Activated naive CD4-positive, alpha-beta T cell treated with Interleukin-2 at 50 U/mL for 16 hours (primary cell): ENCODE results near the gene DIAPH2.
"Not testable (repeated sequence)": the region's sequence is repeated elsewhere in the genome, so short reads cannot be mapped to it uniquely, and the experiment has no call there.

Source experiments
- DNase-seq: peaks from one replicate; pipeline ENCODE4 v3.0.0-alpha.2; 2020

Gene DIAPH2

DNA sequence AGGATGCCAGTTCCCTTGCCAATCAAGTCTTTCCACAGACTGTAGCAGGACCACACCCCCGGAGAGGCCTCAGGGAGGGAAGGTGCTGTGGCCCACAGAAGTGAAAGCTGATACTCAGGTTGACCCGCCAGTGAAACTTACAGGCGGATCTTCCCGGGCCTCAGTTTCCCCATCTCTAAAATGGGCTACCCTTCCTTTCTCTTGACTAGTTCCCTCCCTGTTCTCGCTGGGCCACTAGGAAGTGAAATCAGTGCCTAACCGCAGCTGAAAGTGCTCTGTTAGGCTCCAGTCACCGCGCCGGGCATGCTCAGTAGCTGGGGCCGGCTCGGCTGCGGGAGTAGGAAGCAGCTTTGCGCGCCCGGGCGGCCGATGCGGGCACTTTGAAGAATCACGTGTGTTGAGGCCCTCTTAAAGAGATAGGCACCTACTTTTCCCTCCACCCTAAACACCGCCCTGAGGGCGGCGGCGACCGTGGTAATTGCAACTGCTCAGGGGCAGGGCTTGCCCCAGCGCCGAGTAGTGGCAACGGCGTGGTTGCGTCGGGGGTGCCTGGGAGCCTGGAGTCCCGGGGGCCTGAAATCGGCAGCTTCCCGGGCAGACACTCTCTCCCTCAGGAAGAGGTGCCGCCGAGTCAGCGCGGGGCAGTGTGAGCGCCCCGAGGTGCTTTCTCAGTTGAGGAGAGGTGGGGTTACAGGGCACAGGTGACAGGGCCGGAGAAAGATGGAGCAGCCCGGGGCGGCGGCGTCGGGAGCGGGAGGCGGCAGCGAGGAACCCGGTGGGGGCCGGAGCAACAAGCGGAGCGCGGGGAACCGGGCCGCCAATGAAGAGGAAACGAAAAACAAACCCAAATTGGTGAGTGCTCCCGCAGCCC lies at the start of gene DIAPH2:
DIAPH2 (plus strand) TSS at position 504 of the 871 bp plus-strand sequence.
- peak; percentile 77 for DNase-seq

- no peak for DNase-seq
Observed at GRCh38 chrX:96650023-96650422, 34.6 kb upstream of the DIAPH2 start.

GRCh38 chrX:96655947-96656623 lies 28.6 kb upstream of the DIAPH2 start:
- DNase-seq = no peak

- DNase-seq = no peak
Observed at GRCh38 chrX:96682516-96682915, 2.1 kb upstream of the DIAPH2 start.

- DNase-seq = no peak
Observed at GRCh38 chrX:96683997-96684338, 674 bp upstream of the DIAPH2 start.

- peak; percentile 54 for DNase-seq
Observed at GRCh38 chrX:96685210-96686099, 813 bp downstream of the DIAPH2 start.

DNA sequence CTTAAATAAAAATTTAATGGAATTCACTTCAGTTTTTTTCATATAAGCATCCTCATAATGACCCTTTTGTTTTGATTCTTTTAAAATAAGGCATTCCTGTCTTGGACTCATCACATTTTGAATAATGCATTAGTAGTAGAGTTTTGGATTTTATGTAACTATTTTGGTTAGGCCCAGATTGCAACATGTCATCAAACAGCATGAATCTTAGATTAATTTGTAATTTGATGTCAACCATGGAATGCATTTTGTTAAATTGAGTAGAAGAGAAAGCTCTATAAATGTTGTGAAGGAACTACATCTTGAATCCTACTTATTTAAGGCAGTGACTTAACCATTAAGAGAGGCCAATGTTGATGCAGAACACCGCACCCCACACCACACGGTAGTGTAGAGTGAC lies 3.1 kb downstream of the DIAPH2 start:
- DNase-seq = no peak

- no peak for DNase-seq
Observed at GRCh38 chrX:96688789-96689188, 4.1 kb downstream of the DIAPH2 start.

DNA sequence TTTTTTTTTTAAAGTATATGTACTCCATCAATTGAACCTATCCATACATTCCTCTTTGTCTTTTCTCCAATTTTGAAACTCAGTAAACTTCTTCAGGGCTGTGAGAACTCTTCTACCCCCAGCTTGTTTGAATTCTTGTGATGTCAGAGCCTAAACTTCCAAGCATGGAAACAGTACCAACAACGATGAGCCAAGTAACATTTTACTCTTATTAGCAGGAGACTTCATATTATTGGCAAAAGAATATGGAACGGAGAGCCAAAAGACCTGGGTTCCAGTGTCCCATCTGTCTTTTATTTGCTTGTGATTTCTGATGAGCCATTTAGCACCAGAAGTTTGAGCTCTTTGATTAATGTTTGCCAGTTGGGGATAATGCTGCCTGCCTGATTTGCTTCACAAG lies 5.3 kb downstream of the DIAPH2 start:
- no peak for DNase-seq

DNA sequence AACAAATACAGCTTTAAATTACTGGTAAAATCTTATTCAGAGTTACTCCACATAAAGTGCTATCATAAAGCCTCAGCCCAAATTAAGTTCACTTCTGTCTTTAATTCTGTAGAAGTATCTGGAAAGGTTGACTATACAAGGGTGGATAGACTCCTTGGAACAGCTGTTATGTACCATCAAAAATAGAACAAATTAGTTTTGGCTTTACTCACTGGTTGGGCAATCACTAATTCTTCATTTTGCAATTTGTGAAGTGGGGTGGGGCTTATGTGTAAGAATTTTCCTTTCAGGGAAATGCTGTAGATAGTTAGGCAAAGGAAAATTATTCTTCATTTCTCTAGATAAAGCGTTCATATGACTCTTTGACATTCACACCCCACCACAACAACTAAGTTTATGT lies 7.8 kb downstream of the DIAPH2 start:
- no peak for DNase-seq

GRCh38 chrX:96692890-96693289 lies 8.2 kb downstream of the DIAPH2 start:
- no peak for DNase-seq

DNA sequence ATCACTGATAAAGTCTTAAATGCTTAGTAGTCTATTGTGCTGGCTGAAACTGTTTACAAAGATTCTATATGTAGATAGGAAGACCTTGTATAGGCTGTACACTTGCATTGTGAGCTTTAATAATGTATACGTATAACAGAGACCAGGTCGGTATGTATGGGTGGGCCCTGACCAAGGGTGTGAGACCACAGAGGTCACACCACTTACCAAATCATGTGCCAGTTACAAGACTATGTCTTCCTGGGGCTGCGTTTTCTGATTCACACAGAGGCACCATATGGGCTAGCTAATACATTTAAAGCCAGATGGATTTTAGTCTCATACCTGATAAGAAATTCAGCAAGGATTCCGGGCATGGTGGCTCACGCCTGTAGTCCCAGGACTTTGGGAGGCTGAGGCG lies 8.8 kb downstream of the DIAPH2 start:
- no peak for DNase-seq

DNA sequence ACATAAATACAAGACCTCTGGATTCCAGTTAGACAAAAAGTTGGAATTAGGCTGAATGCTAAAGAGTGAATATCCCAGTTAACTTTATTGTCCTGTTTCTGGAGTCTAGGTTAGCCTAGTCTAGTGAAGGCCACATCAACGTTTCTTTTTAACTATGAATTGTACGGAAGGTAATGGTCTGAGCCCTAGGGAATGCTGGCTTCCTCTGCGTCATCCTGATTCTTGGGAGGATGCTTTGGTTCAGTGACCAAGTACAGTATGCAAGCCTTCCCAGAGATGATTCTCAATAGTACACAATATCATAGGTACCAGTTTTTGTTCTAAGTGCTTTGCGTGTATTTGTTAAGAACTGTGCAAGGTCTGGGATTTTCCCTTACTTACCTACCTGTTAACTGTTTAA lies 11.8 kb downstream of the DIAPH2 start:
- no peak for DNase-seq

GRCh38 chrX:96700625-96701024 lies 16.0 kb downstream of the DIAPH2 start:
- DNase-seq = no peak

- no peak for DNase-seq
Observed at GRCh38 chrX:96703379-96703778, 18.7 kb downstream of the DIAPH2 start.

- DNase-seq = no peak
Observed at GRCh38 chrX:96703816-96704215, 19.2 kb downstream of the DIAPH2 start.

GRCh38 chrX:96704629-96705028 lies 20.0 kb downstream of the DIAPH2 start:
- DNase-seq = no peak

GRCh38 chrX:96705905-96706304 lies 21.3 kb downstream of the DIAPH2 start:
- DNase-seq = no peak

GRCh38 chrX:96707804-96708203 lies 23.2 kb downstream of the DIAPH2 start:
- DNase-seq = no peak

- no peak for DNase-seq
Observed at GRCh38 chrX:96710031-96710430, 25.4 kb downstream of the DIAPH2 start.

DNA sequence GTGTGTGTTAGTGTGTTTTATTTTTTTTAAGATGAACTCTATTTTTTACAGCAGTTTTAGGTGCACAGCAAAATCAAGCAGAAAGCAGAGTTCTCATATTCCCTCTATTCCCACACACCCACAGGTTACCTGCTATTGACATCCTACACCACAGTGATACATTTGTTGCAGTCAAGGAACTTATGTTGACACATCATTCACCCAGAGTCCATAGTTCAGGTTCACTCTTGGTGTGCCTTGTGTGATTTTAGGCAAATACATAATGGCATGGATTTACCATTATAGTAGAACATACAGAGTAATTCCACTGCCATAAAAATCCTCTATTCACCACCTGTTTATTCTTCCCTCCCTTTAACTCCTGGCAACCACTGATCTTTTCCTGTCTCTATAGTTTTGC lies 28.7 kb downstream of the DIAPH2 start:
- no peak for DNase-seq

- DNase-seq = not testable (repeated sequence)
Observed at GRCh38 chrX:96714393-96714792, 29.8 kb downstream of the DIAPH2 start.

DNA sequence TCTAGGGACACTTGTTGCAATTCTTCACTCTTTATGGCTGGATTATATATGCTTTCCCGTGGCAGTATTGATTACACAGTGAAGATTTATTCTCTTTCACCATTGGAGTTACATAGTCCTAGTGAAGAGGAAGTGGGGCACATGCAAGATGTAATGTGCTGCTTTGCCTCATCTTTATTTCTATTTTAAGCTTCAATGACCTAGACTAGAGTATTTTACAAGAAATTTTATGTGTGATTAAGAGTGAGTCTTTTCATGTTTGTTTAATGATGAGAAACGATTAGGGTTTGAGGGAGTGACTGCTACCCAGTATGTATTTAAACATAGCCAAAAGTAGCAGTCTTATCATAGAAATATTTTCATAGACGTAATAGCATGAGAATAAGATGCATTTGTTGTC lies 30.8 kb downstream of the DIAPH2 start:
- DNase-seq = no peak
